ENCODE measurements around the gene SIN3A.

DNA sequence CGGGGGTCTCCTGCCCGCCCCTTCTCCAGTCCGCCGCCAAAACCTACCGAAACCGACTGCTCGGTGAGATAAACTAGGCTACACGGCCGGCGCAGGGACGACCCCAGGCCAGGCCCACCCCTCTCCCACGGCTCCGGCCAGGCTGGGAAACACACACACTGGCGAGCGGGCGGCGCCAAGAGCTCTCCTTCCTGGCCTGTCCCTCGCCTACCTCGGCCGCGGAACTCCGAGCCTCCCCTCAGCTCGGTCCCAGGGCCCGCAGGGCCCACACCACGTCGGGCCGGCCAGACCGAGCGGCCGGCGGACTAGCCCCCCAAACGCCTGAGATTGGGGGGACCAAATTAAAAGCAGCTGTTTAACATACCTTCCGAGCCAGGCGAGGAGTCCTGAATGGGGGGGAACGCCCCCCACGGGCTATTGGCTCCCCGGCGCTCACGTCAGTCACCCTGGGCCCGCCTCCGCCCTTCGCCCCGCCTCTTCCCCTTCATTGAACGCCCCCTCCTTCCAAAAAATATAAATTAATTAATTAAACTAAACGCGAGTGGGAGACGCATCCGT lies 4.0 kb upstream of the SIN3A start:
- TF ChIP-seq, protein P1, sequence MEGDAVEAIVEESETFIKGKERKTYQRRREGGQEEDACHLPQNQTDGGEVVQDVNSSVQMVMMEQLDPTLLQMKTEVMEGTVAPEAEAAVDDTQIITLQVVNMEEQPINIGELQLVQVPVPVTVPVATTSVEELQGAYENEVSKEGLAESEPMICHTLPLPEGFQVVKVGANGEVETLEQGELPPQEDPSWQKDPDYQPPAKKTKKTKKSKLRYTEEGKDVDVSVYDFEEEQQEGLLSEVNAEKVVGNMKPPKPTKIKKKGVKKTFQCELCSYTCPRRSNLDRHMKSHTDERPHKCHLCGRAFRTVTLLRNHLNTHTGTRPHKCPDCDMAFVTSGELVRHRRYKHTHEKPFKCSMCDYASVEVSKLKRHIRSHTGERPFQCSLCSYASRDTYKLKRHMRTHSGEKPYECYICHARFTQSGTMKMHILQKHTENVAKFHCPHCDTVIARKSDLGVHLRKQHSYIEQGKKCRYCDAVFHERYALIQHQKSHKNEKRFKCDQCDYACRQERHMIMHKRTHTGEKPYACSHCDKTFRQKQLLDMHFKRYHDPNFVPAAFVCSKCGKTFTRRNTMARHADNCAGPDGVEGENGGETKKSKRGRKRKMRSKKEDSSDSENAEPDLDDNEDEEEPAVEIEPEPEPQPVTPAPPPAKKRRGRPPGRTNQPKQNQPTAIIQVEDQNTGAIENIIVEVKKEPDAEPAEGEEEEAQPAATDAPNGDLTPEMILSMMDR (IDR thresholded peaks at IDR 0.05; ENCODE audit: insufficient read depth, low read depth, low read length), result no peak
- no peak for TF ChIP-seq EZH2 (IDR thresholded peaks at IDR 0.05; ENCODE audit: insufficient read depth, low read length)
